Upper lobe of left lung (tissue), 6 donors: Measurements from ENCODE around the gene LANCL3. TPM values are rescaled to one million over a fixed set of nuclear protein-coding genes. Genes with fewer than 3 reads are reported as not detected.

Experiments used
- ATAC-seq, 2 donors: fragments of 200-7000 bp; cut with Tn5 transposase; one replicate each; pipeline ENCODE4 v1.9.1; 2022; ENCODE audit warnings: mild to moderate bottlenecking in 2 of 2, moderate library complexity in 2 of 2; ENCODE audit not compliant: low FRiP score in 2 of 2
- DNase-seq, 2 donors: peaks; one replicate each; pipeline ENCODE4 v3.0.0-alpha.2; 2019 to 2020
- H3K27ac ChIP-seq, 4 donors: fragments of 200-600 bp; sonication (generic); one replicate each; pipeline ENCODE4 v1.5.1; 2016 to 2019
- H3K27me3 ChIP-seq, 4 donors: fragments of 200-600 bp; sonication (generic); one replicate each; pipeline ENCODE4 v1.5.1; 2017 to 2019
- H3K36me3 ChIP-seq, 4 donors: fragments of 200-600 bp; sonication (generic); one replicate each; pipeline ENCODE4 v1.5.1; 2016 to 2019
- H3K4me1 ChIP-seq, 4 donors: fragments of 200-600 bp; sonication (generic); one replicate each; pipeline ENCODE4 v1.5.1; 2018 to 2019
- H3K4me3 ChIP-seq, 4 donors: fragments of 200-600 bp; sonication (generic); one replicate each; pipeline ENCODE4 v1.5.1; 2017 to 2019; ENCODE audit warnings: mild to moderate bottlenecking in 2 of 4, moderate library complexity in 1 of 4
- H3K9me3 ChIP-seq, 4 donors: fragments of 200-600 bp; sonication (generic); one replicate each; pipeline ENCODE4 v1.5.1; 2018 to 2019
- CTCF ChIP-seq, 6 experiments: fragments of 450-650 bp in 4 of 6; fragments of 200-600 bp in 2 of 6; sonication (generic) in 2 of 6; IDR thresholded peaks; one replicate each; pipeline ENCODE4 v1.5.1; 2016 to 2019; ENCODE audit warnings: antibody characterized with exemption in 6 of 6
- EP300 ChIP-seq, 4 donors: sonication (generic); formaldehyde crosslinking; IDR thresholded peaks; one replicate each; pipeline ENCODE4 v1.5.1; 2017; ENCODE audit warnings: antibody characterized with exemption in 4 of 4, control low read depth in 2 of 4
- POLR2A ChIP-seq, 4 donors: fragments of 450-650 bp; IDR thresholded peaks; one replicate each; pipeline ENCODE4 v1.5.1; 2016 to 2017; ENCODE audit warnings: antibody characterized with exemption in 4 of 4, mild to moderate bottlenecking in 2 of 4
- POLR2AphosphoS5 ChIP-seq, 2 donors: sonication (generic); formaldehyde crosslinking; IDR thresholded peaks; one replicate each; pipeline ENCODE4 v1.5.1; 2017; ENCODE audit warnings: antibody characterized with exemption in 2 of 2
- WGBS, 2 donors: methylation state at CpG; one replicate each; pipeline ENCODE4 v1.1.5; 2017 to 2018; 5-methylcytosine and 5-hydroxymethylcytosine counted together
- total RNA-seq, 6 donors: library from RNA; depleted of rRNA in 4 of 6; stranded (reverse); fragments of >200 nt in 4 of 6; gene quantifications; one replicate each; pipeline versions ENCODE4 v1.1.0 to v1.2.1, GENCODE V29; 2016 to 2021
- donor health status: DM: no; HTN: no; CAD: no; lungs with moderate emphysema.
- donor health status: DM: no; HTN: yes; CAD: no; lungs with severe emphysema.

The LANCL3 gene
- total RNA-seq, 6 donors from 2014 or later, result 0.84 to 2.9 (median 1.8) TPM

DNA sequence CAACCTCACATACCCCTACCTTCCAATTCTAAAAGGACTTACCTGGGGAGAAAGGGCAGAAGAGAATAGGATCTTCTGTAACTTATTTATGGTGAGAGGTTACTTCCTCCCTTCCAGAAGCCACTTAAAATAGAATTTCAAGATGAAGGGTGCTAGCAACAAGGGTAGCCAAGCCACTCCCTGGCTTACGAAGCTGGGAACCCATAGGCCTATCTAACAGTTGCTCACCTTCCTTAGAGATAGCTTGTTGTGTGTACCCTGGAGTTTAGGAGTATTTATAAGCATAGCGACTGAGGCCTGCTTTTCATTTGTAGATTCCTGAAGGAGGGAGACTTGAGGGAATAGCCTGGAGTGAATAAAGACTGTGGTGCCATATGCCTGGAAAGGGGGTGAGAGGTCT is 143.0 kb downstream of the LANCL3 start:
- ATAC-seq, result no peak
- TF ChIP-seq EP300 (IDR thresholded peaks at IDR 0.05) (no peak), POLR2AphosphoS5 (IDR thresholded peaks at IDR 0.05) (no peak), CTCF (IDR thresholded peaks at IDR 0.05) (no peak), POLR2A (IDR thresholded peaks at IDR 0.05) (no peak)
- Histone ChIP-seq H3K36me3 (no peaks in the 10 kb centered on the region), H3K9me3 (no peaks in the 10 kb centered on the region), H3K4me3 (no peak overlapping the region), H3K4me1 (no peaks in the 10 kb centered on the region), H3K27ac (no peak overlapping the region), H3K27me3 (no peaks in the 10 kb centered on the region)
- DNase-seq, result no peak
- 58 to 81% methylated on average over 2 of the region's 2 CpGs for WGBS, 2 donors

- H3K4me1 ChIP-seq, result no peaks in the 10 kb centered on the region
- TF ChIP-seq EP300 (IDR thresholded peaks at IDR 0.05) (no peak), POLR2AphosphoS5 (IDR thresholded peaks at IDR 0.05) (no peak), CTCF (IDR thresholded peaks at IDR 0.05) (no peak), POLR2A (IDR thresholded peaks at IDR 0.05) (no peak)
- no peak overlapping the region for H3K4me3 ChIP-seq
- H3K36me3 ChIP-seq, result no peaks in the 10 kb centered on the region
- no peak for DNase-seq
- H3K27ac ChIP-seq, result no peak overlapping the region
- no peaks in the 10 kb centered on the region for H3K9me3 ChIP-seq
- no peaks in the 10 kb centered on the region for H3K27me3 ChIP-seq
- ATAC-seq, result no peak
These were observed 145.1 kb downstream of the LANCL3 start for GRCh38 chrX:37716602-37717001.

DNA sequence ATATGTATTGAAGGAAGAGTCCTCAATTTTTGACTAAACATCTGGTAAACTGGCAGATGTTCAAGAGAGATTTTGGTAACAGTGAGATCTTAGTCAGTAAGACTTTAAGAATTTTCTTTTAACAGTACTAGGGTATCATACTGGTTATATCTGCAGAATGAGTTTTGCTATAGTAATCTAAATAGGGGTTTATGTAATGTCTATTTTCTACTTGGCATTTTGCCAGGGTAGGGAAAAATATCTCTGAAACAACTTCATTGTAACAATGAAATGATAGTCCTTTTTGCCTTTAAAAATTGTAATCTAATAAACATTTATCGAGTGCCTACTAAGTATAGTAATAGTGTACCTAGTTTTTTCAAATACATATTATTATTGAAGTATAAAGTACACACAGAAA is 146.2 kb downstream of the LANCL3 start:
- H3K27ac ChIP-seq, result no peak overlapping the region
- DNase-seq (no peak), ATAC-seq (no peak)
- no peak for TF ChIP-seq EP300 (IDR thresholded peaks at IDR 0.05)
- no peak for TF ChIP-seq CTCF (IDR thresholded peaks at IDR 0.05)
- TF ChIP-seq POLR2AphosphoS5 (IDR thresholded peaks at IDR 0.05), result no peak
- no peak for TF ChIP-seq POLR2A (IDR thresholded peaks at IDR 0.05)
- no peak overlapping the region for H3K4me3 ChIP-seq
- no peaks in the 10 kb centered on the region for H3K9me3 ChIP-seq
- 64 to 88% methylated on average over 1 of the region's 1 CpG for WGBS, 2 donors
- H3K36me3 ChIP-seq, result no peaks in the 10 kb centered on the region
- no peaks in the 10 kb centered on the region for H3K27me3 ChIP-seq
- no peaks in the 10 kb centered on the region for H3K4me1 ChIP-seq

DNA sequence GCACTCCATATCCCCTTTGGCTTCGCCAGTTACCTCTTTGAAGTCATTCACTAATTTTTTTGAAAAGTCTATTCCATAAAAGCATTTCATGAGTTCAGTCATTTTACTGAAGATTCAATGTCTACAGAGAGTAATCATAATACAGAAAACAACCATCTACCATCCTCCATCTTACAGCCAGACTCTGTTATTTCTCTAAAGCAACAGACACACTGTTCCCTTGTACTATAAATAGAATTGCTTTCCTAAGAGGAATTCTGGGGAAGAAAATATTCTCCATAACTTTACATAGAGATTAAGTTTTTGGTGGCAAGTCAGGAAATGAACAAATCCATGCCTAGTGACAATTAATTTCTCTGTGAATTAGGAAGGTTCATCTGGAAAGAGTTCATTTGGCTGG is 151.1 kb downstream of the LANCL3 start:
- no peaks in the 10 kb centered on the region for H3K4me1 ChIP-seq
- H3K27me3 ChIP-seq, result no peaks in the 10 kb centered on the region
- H3K4me3 ChIP-seq, result no peak overlapping the region
- TF ChIP-seq CTCF (IDR thresholded peaks at IDR 0.05) (no peak), EP300 (IDR thresholded peaks at IDR 0.05) (no peak), POLR2AphosphoS5 (IDR thresholded peaks at IDR 0.05) (no peak)
- no peak overlapping the region for H3K27ac ChIP-seq
- H3K9me3 ChIP-seq, result no peaks in the 10 kb centered on the region
- no peaks in the 10 kb centered on the region for H3K36me3 ChIP-seq
- 68 to 90% methylated on average over 1 of the region's 1 CpG for WGBS, 2 donors
- ATAC-seq (no peak), DNase-seq (no peak)

DNA sequence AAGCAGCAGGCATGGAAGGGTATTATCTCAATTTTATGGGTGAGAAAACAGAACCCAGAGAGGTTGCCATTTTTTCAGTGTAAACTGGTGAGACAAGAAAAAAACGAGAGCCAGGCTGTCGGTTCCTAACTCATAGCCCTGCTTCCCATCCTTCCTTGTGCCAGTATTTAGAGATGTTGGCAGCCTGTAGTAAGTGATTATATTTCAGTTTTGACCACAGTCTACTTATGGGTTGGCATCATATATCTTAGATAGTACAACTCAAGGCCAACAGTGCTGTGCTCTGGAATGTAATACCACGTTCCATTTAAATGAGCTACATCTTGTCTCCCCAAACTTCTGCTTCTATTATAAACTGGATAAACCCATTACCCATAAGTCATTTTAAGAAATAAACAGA is 154.9 kb downstream of the LANCL3 start:
- DNase-seq (no peak), ATAC-seq (no peak)
- H3K9me3 ChIP-seq, result no peaks in the 10 kb centered on the region
- 72 to 98% methylated on average over 3 of the region's 3 CpGs for WGBS, 2 donors
- no peak overlapping the region for H3K4me3 ChIP-seq
- H3K36me3 ChIP-seq, result no peaks in the 10 kb centered on the region
- no peak overlapping the region for H3K27ac ChIP-seq
- no peaks in the 10 kb centered on the region for H3K27me3 ChIP-seq
- no peaks in the 10 kb centered on the region for H3K4me1 ChIP-seq
- TF ChIP-seq POLR2A (IDR thresholded peaks at IDR 0.05), result no peak
- TF ChIP-seq POLR2AphosphoS5 (IDR thresholded peaks at IDR 0.05), result no peak
- TF ChIP-seq CTCF (IDR thresholded peaks at IDR 0.05), result no peak
- no peak for TF ChIP-seq EP300 (IDR thresholded peaks at IDR 0.05)
